Dermis blood vessel endothelial cell (primary cell): ENCODE measurements around the gene VN1R2. TPM values are rescaled to one million over a fixed set of nuclear protein-coding genes. Genes with fewer than 3 reads are reported as not detected.
"Not testable (repeated sequence)": the region's sequence is repeated elsewhere in the genome, so short reads cannot be mapped to it uniquely, and the experiment has no call there.

Experiments used
- DNase-seq: peaks from one replicate; pipeline ENCODE4 v3.0.0; 2010
- total RNA-seq: library from RNA; depleted of rRNA; stranded (reverse); fragments of >200 nt; gene quantifications from 2 replicates; pipeline ENCODE4 v1.2.3, GENCODE V29; 2014

VN1R2 gene
- total RNA-seq: not detected in 2 replicates

GRCh38 chr19:53257715-53258342 lies at the start of gene VN1R2:
TSS of gene VN1R2 (plus strand) at chr19:53258292. CDS start at chr19:53258376, 84 bp downstream.
- not testable (repeated sequence) for DNase-seq

GRCh38 chr19:53211554-53211953 lies 46.5 kb upstream of the VN1R2 start:
- DNase-seq: not testable (repeated sequence)

GRCh38 chr19:53212703-53213320 lies 45.3 kb upstream of the VN1R2 start:
- DNase-seq: no peak

GRCh38 chr19:53222716-53223115 lies 35.4 kb upstream of the VN1R2 start:
- DNase-seq: not testable (repeated sequence)

GRCh38 chr19:53224606-53225005 lies 33.5 kb upstream of the VN1R2 start:
- DNase-seq: no peak

- no peak for DNase-seq
Measured at GRCh38 chr19:53237114-53237777, 20.8 kb upstream of the VN1R2 start.

- no peak for DNase-seq
Measured at GRCh38 chr19:53246498-53246897, 11.6 kb upstream of the VN1R2 start.

GRCh38 chr19:53254411-53255341 lies 3.4 kb upstream of the VN1R2 start, which contains the start of gene ZNF677:
TSS of gene ZNF677 (minus strand) at chr19:53254873. CDS start at chr19:53251550, 3,323 bp downstream.
- DNase-seq: peak; percentile 94

GRCh38 chr19:53267623-53268022 lies 9.5 kb downstream of the VN1R2 start, which contains the start of gene VN1R4:
TSS of gene VN1R4 (minus strand) at chr19:53267723. CDS start at chr19:53267665, 58 bp downstream.
- DNase-seq: not testable (repeated sequence)

GRCh38 chr19:53269861-53270260 lies 11.8 kb downstream of the VN1R2 start:
- DNase-seq: not testable (repeated sequence)

GRCh38 chr19:53272044-53272443 lies 14.0 kb downstream of the VN1R2 start:
- DNase-seq: no peak

GRCh38 chr19:53275480-53275879 lies 17.4 kb downstream of the VN1R2 start:
- DNase-seq: no peak

GRCh38 chr19:53281947-53282346 lies 23.9 kb downstream of the VN1R2 start:
- DNase-seq: not testable (repeated sequence)

- no peak for DNase-seq
Measured at GRCh38 chr19:53285087-53285486, 27.0 kb downstream of the VN1R2 start.

GRCh38 chr19:53290758-53291549 lies 32.9 kb downstream of the VN1R2 start:
- DNase-seq: no peak

- DNase-seq: no peak
Measured at GRCh38 chr19:53294786-53295441, 36.8 kb downstream of the VN1R2 start.

GRCh38 chr19:53301341-53301740 lies 43.2 kb downstream of the VN1R2 start:
- DNase-seq: not testable (repeated sequence)

- DNase-seq: peak; percentile 44
Measured at GRCh38 chr19:53308339-53308811, 50.3 kb downstream of the VN1R2 start.
